Epithelial cell of proximal tubule (primary cell): Measurements from ENCODE around the gene ZNF503. TPM values are rescaled to one million over a fixed set of nuclear protein-coding genes. Genes with fewer than 3 reads are reported as not detected.
A peak's percentile ranks its signal among the peaks of the same experiment; 100 is the strongest.

ENCODE experiments used
- DNase-seq: peaks from one replicate; pipeline ENCODE4 v3.0.0-alpha.2; 2011; ENCODE audit warnings: low read depth
- H3K4me3 ChIP-seq: 2 replicates; pipeline ENCODE4 v1.5.1; 2011; ENCODE audit warnings: low read depth, mild to moderate bottlenecking, low read length
- CTCF ChIP-seq: conservative IDR thresholded peaks from 2 replicates; pipeline ENCODE4 v1.5.1; 2012; ENCODE audit warnings: low read depth, mild to moderate bottlenecking, low read length
- total RNA-seq: library from RNA; depleted of rRNA; stranded (reverse); fragments of >200 nt; gene quantifications from 2 replicates; pipeline ENCODE4 v1.2.3, GENCODE V29; 2015

ZNF503 gene
- total RNA-seq, 1 donor from 2014 or later: 9.6 TPM

GRCh38 chr10:75397496-75398199, 3.9 kb downstream of the ZNF503 start:
- DNase-seq: no peak
- no peak for TF ChIP-seq CTCF
- H3K4me3 ChIP-seq: peak overlapping the region; percentile 99

GRCh38 chr10:75396631-75397495, 4.7 kb downstream of the ZNF503 start:
- H3K4me3 ChIP-seq: peak overlapping the region; percentile 99
- no peak for TF ChIP-seq CTCF
- no peak for DNase-seq

GRCh38 chr10:75395932-75396630, 5.5 kb downstream of the ZNF503 start:
- peak overlapping the region; percentile 99 for H3K4me3 ChIP-seq
- TF ChIP-seq CTCF: no peak
- no peak for DNase-seq

GRCh38 chr10:75395066-75395931, 6.3 kb downstream of the ZNF503 start:
- DNase-seq: no peak
- peak overlapping the region; percentile 99 for H3K4me3 ChIP-seq
- TF ChIP-seq CTCF: peak; percentile 70

GRCh38 chr10:75394221-75394620, 7.3 kb downstream of the ZNF503 start:
- no peak overlapping the region for H3K4me3 ChIP-seq
- DNase-seq: no peak
- TF ChIP-seq CTCF: no peak

- H3K4me3 ChIP-seq: no peak overlapping the region
- no peak for TF ChIP-seq CTCF
- no peak for DNase-seq
These were observed 8.8 kb downstream of the ZNF503 start for GRCh38 chr10:75392744-75393143.
